ENCODE data around the gene PPP1R12A.
"Not testable (repeated sequence)": the region's sequence is repeated elsewhere in the genome, so short reads cannot be mapped to it uniquely, and the experiment has no call there.

PPP1R12A gene

GRCh38 chr12:79935021-79935623 is at the start of gene PPP1R12A:
Gene PPP1R12A (minus strand): TSS chr12:79935097. CDS start chr12:79934931, 166 bp downstream.
- DNase-seq (ENCODE audit: low read depth in 1 of 2, low spot score in 1 of 2), result peak; percentile 83 to 94

- DNase-seq (ENCODE audit: low read depth in 1 of 2, low spot score in 1 of 2), result no peak
Observed at GRCh38 chr12:79983986-79984620, 49.2 kb upstream of the PPP1R12A start.

GRCh38 chr12:79983492-79983891 is 48.6 kb upstream of the PPP1R12A start:
- DNase-seq (ENCODE audit: low read depth in 1 of 2, low spot score in 1 of 2), result no peak

- no peak for DNase-seq (ENCODE audit: low read depth in 1 of 2, low spot score in 1 of 2)
Observed at GRCh38 chr12:79982086-79983062, 47.5 kb upstream of the PPP1R12A start.

GRCh38 chr12:79978692-79979091 is 43.8 kb upstream of the PPP1R12A start:
- no peak for DNase-seq (ENCODE audit: low read depth in 1 of 2, low spot score in 1 of 2)

GRCh38 chr12:79977856-79978460 is 43.1 kb upstream of the PPP1R12A start:
- DNase-seq (ENCODE audit: low read depth in 1 of 2, low spot score in 1 of 2), result not testable (repeated sequence)

- no peak for DNase-seq (ENCODE audit: low read depth in 1 of 2, low spot score in 1 of 2)
Observed at GRCh38 chr12:79975143-79975542, 40.2 kb upstream of the PPP1R12A start.

GRCh38 chr12:79973801-79974200 is 38.9 kb upstream of the PPP1R12A start:
- no peak for DNase-seq (ENCODE audit: low read depth in 1 of 2, low spot score in 1 of 2)

GRCh38 chr12:79964100-79964627 is 29.3 kb upstream of the PPP1R12A start:
- no peak for DNase-seq (ENCODE audit: low read depth in 1 of 2, low spot score in 1 of 2)

- DNase-seq (ENCODE audit: low read depth in 1 of 2, low spot score in 1 of 2), result no peak
Observed at GRCh38 chr12:79961411-79961810, 26.5 kb upstream of the PPP1R12A start.

- DNase-seq (ENCODE audit: low read depth in 1 of 2, low spot score in 1 of 2), result no peak
Observed at GRCh38 chr12:79959484-79959883, 24.6 kb upstream of the PPP1R12A start.

- DNase-seq (ENCODE audit: low read depth in 1 of 2, low spot score in 1 of 2), result no peak
Observed at GRCh38 chr12:79956896-79957295, 22.0 kb upstream of the PPP1R12A start.

- DNase-seq (ENCODE audit: low read depth in 1 of 2, low spot score in 1 of 2), result no peak
Observed at GRCh38 chr12:79955561-79955960, 20.7 kb upstream of the PPP1R12A start.

- no peak for DNase-seq (ENCODE audit: low read depth in 1 of 2, low spot score in 1 of 2)
Observed at GRCh38 chr12:79954037-79954610, 19.2 kb upstream of the PPP1R12A start.

- DNase-seq (ENCODE audit: low read depth in 1 of 2, low spot score in 1 of 2), result no peak
Observed at GRCh38 chr12:79949098-79949497, 14.2 kb upstream of the PPP1R12A start.

- DNase-seq (ENCODE audit: low read depth in 1 of 2, low spot score in 1 of 2), result no peak
Observed at GRCh38 chr12:79945433-79945832, 10.5 kb upstream of the PPP1R12A start.

- no peak for DNase-seq (ENCODE audit: low read depth in 1 of 2, low spot score in 1 of 2)
Observed at GRCh38 chr12:79944565-79944964, 9.7 kb upstream of the PPP1R12A start.

GRCh38 chr12:79942846-79943245 is 7.9 kb upstream of the PPP1R12A start:
- not testable (repeated sequence) for DNase-seq (ENCODE audit: low read depth in 1 of 2, low spot score in 1 of 2)

- DNase-seq (ENCODE audit: low read depth in 1 of 2, low spot score in 1 of 2), result no peak
Observed at GRCh38 chr12:79939728-79940310, 4.9 kb upstream of the PPP1R12A start.

GRCh38 chr12:79938843-79939242 is 3.9 kb upstream of the PPP1R12A start:
- DNase-seq (ENCODE audit: low read depth in 1 of 2, low spot score in 1 of 2), result no peak

Data from activated CD4-positive, alpha-beta T cell treated with anti-CD3 and anti-CD28 coated beads, Interleukin-2, amount 50 U/mL, for 24 hours (primary cell).